ENCODE measurements around the gene MYADML2.
"Not testable (repeated sequence)": the region's sequence is repeated elsewhere in the genome, so short reads cannot be mapped to it uniquely, and the experiment has no call there.

The MYADML2 gene

GRCh38 chr17:81955756-81956544 is 8.9 kb upstream of the MYADML2 start:
- peak overlapping the region in 1 of 2 donors; percentile 48 for H3K27ac Mint-ChIP-seq
- no peak overlapping the region for H3K4me3 Mint-ChIP-seq
- H3K4me1 Mint-ChIP-seq: peaks cover 7% of the 10 kb centered on the region
- no peaks in the 10 kb centered on the region for H3K9me3 Mint-ChIP-seq
- ATAC-seq (no peak), DNase-seq (no peak)
- peaks cover 23% of the 10 kb centered on the region for H3K27me3 Mint-ChIP-seq

- H3K27me3 Mint-ChIP-seq: peaks cover 23% of the 10 kb centered on the region
- DNase-seq (no peak), ATAC-seq (no peak)
- H3K27ac Mint-ChIP-seq: no peak overlapping the region
- H3K9me3 Mint-ChIP-seq: no peaks in the 10 kb centered on the region
- H3K4me3 Mint-ChIP-seq: no peak overlapping the region
- H3K4me1 Mint-ChIP-seq: peaks cover 7% of the 10 kb centered on the region
Measured at GRCh38 chr17:81955058-81955681, 8.1 kb upstream of the MYADML2 start.

- ATAC-seq (no peak), DNase-seq (no peak)
- H3K4me3 Mint-ChIP-seq: no peak overlapping the region
- no peaks in the 10 kb centered on the region for H3K9me3 Mint-ChIP-seq
- H3K27me3 Mint-ChIP-seq: peaks cover 23% of the 10 kb centered on the region
- no peak overlapping the region for H3K27ac Mint-ChIP-seq
- peaks cover 7% of the 10 kb centered on the region for H3K4me1 Mint-ChIP-seq
Measured at GRCh38 chr17:81954131-81955057, 7.4 kb upstream of the MYADML2 start.

GRCh38 chr17:81953443-81953842 is 6.4 kb upstream of the MYADML2 start:
- DNase-seq, H3K4me1 Mint-ChIP-seq, H3K4me3 Mint-ChIP-seq, H3K9me3 Mint-ChIP-seq: not testable (repeated sequence)
- peaks cover 15% of the 10 kb centered on the region for H3K27me3 Mint-ChIP-seq
- peak; percentile 41 for ATAC-seq
- peak overlapping the region in 1 of 2 donors; percentile 89 for H3K27ac Mint-ChIP-seq

- Mint-ChIP-seq H3K27ac (no peak overlapping the region), H3K27me3 (peaks cover 9% of the 10 kb centered on the region), H3K4me1 (no peaks in the 10 kb centered on the region), H3K4me3 (no peak overlapping the region), H3K9me3 (no peaks in the 10 kb centered on the region)
- ATAC-seq (no peak), DNase-seq (no peak)
Measured at GRCh38 chr17:81952792-81953228, 5.8 kb upstream of the MYADML2 start.

- H3K4me3 Mint-ChIP-seq: no peak overlapping the region
Measured at GRCh38 chr17:81951785-81952684, 5.0 kb upstream of the MYADML2 start.

GRCh38 chr17:81950501-81950900 is 3.5 kb upstream of the MYADML2 start:
- DNase-seq (no peak), ATAC-seq (no peak)
- Mint-ChIP-seq H3K27me3 (no peaks in the 10 kb centered on the region), H3K4me3 (no peak overlapping the region), H3K27ac (no peak overlapping the region), H3K9me3 (no peaks in the 10 kb centered on the region), H3K4me1 (no peaks in the 10 kb centered on the region)

More at GRCh38 chr17:81951785-81952684, 5.0 kb upstream of the MYADML2 start:
- no peaks in the 10 kb centered on the region for H3K9me3 Mint-ChIP-seq
- peaks cover 1% of the 10 kb centered on the region for H3K27me3 Mint-ChIP-seq
- no peak overlapping the region for H3K27ac Mint-ChIP-seq
- ATAC-seq: no peak
- DNase-seq: no peak
- no peaks in the 10 kb centered on the region for H3K4me1 Mint-ChIP-seq

GRCh38 chr17:81948635-81949378 is 1.8 kb upstream of the MYADML2 start:
- Mint-ChIP-seq H3K27me3 (peaks cover 10% of the 10 kb centered on the region), H3K4me1 (no peaks in the 10 kb centered on the region), H3K9me3 (no peaks in the 10 kb centered on the region), H3K4me3 (no peak overlapping the region), H3K27ac (no peak overlapping the region)
- peak in 1 of 2 donors; percentile 15 for DNase-seq
- ATAC-seq: no peak

- no peaks in the 10 kb centered on the region for H3K9me3 Mint-ChIP-seq
- H3K27me3 Mint-ChIP-seq: peaks cover 18% of the 10 kb centered on the region
- no peak overlapping the region for H3K4me3 Mint-ChIP-seq
- DNase-seq (no peak), ATAC-seq (no peak)
- no peaks in the 10 kb centered on the region for H3K4me1 Mint-ChIP-seq
- no peak overlapping the region for H3K27ac Mint-ChIP-seq
Measured at GRCh38 chr17:81944858-81945257, 2.2 kb downstream of the MYADML2 start.

- Mint-ChIP-seq H3K9me3 (no peaks in the 10 kb centered on the region), H3K27ac (no peak overlapping the region), H3K27me3 (peaks cover 18% of the 10 kb centered on the region), H3K4me1 (peaks cover 12% of the 10 kb centered on the region), H3K4me3 (no peak overlapping the region)
- ATAC-seq: no peak
- no peak for DNase-seq
Measured at GRCh38 chr17:81942167-81942553, 4.9 kb downstream of the MYADML2 start.

GRCh38 chr17:81941484-81942166 is 5.4 kb downstream of the MYADML2 start:
- peak in 1 of 2 donors; percentile 11 for DNase-seq
- Mint-ChIP-seq H3K27me3 (peaks cover 18% of the 10 kb centered on the region), H3K4me1 (peaks cover 14% of the 10 kb centered on the region), H3K9me3 (no peaks in the 10 kb centered on the region), H3K4me3 (no peak overlapping the region), H3K27ac (peak overlapping the region in 1 of 2 donors; percentile 34)
- no peak for ATAC-seq

GRCh38 chr17:81940538-81941483 is 6.2 kb downstream of the MYADML2 start:
- ATAC-seq: no peak
- Mint-ChIP-seq H3K27me3 (peaks cover 18% of the 10 kb centered on the region), H3K4me1 (peaks cover 22% of the 10 kb centered on the region), H3K27ac (no peak overlapping the region), H3K4me3 (no peak overlapping the region), H3K9me3 (no peaks in the 10 kb centered on the region)
- no peak for DNase-seq

GRCh38 chr17:81939881-81940385 is 7.1 kb downstream of the MYADML2 start:
- no peak for DNase-seq
- H3K4me3 Mint-ChIP-seq: no peak overlapping the region
- H3K27ac Mint-ChIP-seq: no peak overlapping the region
- H3K9me3 Mint-ChIP-seq: no peaks in the 10 kb centered on the region
- H3K4me1 Mint-ChIP-seq: peaks cover 30% of the 10 kb centered on the region
- peaks cover 18% of the 10 kb centered on the region for H3K27me3 Mint-ChIP-seq
- ATAC-seq: no peak
